ENCODE measurements around the gene MFAP3L.
A peak's percentile ranks its signal among the peaks of the same experiment; 100 is the strongest.

MFAP3L gene

DNA sequence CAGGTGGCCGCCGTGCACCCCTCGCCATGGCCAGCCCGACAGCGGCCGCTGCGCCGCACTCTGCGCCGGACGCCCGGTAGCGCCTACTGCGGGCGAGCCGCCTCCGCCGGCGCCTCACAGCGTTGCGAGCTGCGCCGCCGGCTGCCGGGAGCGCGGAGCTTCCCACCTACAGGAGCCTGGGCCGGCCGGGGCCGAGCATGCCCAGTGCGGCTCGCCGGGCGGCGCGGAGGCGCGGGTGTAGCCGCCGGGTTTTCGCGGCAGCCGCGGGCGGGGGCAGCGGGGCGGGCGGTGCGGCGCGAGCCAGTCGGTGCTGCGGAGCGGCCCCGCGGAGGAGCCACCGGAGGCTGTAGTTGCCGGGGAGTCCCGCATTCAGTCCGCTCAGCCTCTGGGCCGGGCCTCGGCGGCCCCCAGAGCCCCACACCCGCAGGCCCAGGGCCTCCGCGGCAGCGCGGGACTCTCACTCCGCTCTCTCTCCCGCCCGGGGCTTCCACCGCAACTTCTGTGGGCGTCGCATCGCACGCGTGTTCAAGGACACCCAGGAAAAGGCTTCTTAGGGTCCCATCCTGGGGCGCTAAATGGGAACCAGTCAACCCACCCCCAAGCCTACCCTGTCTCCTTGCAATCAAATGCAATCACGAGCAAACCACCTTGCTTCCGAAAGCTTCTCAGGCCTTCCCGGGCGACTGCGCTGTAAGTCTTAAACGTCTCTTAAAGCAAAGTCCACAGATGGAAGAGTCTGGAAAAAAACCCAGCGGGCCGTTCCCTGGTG is at the start of gene MFAP3L:
Gene MFAP3L (minus strand): TSS at position 143 of the 769 bp plus-strand sequence. CDS start 20,518 bp downstream, outside the sequence.
- peak within 1 kb of the TSS; percentile 87 to 96 (median 95) for H3K27ac Mint-ChIP-seq
- no peaks in the 10 kb centered on the region for H3K4me1 Mint-ChIP-seq
- no peaks in the 10 kb centered on the region for H3K36me3 Mint-ChIP-seq (ENCODE audit: low read depth)
- H3K27me3 Mint-ChIP-seq (ENCODE audit: low read depth) = peaks cover 78% of the 10 kb centered on the region
- peak within 1 kb of the TSS; percentile 92 to 97 (median 95) for H3K4me3 Mint-ChIP-seq
- H3K9me3 Mint-ChIP-seq = no peaks in the 10 kb centered on the region
- TF ChIP-seq, protein P1, sequence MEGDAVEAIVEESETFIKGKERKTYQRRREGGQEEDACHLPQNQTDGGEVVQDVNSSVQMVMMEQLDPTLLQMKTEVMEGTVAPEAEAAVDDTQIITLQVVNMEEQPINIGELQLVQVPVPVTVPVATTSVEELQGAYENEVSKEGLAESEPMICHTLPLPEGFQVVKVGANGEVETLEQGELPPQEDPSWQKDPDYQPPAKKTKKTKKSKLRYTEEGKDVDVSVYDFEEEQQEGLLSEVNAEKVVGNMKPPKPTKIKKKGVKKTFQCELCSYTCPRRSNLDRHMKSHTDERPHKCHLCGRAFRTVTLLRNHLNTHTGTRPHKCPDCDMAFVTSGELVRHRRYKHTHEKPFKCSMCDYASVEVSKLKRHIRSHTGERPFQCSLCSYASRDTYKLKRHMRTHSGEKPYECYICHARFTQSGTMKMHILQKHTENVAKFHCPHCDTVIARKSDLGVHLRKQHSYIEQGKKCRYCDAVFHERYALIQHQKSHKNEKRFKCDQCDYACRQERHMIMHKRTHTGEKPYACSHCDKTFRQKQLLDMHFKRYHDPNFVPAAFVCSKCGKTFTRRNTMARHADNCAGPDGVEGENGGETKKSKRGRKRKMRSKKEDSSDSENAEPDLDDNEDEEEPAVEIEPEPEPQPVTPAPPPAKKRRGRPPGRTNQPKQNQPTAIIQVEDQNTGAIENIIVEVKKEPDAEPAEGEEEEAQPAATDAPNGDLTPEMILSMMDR (IDR thresholded peaks at IDR 0.05; ENCODE audit: unreplicated experiment in 3 of 3) = peak in 1 of 3 experiments; percentile 15

DNA sequence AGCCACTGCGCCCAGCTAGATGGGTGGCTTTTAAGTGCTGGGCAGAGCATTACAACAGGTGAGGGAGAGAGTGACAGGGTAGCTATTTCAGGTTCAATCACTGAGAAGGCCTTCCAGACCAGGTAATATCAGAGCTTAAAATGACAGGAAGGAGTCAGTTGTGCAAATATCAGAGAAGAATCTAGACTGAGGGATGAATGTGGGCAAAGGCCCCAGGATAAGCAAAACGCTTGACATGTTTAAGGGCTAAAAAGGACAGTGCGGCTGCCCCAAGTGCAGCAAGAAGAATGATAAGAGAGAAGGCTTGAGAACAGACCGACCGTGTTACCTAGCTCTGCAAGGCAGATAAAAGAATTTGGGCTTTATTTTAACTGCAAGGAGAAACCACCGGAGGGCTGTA is 45.0 kb upstream of the MFAP3L start:
- H3K27me3 Mint-ChIP-seq (ENCODE audit: low read depth) = no peaks in the 10 kb centered on the region
- no peaks in the 10 kb centered on the region for H3K9me3 Mint-ChIP-seq
- peaks cover 58% of the 10 kb centered on the region for H3K36me3 Mint-ChIP-seq (ENCODE audit: low read depth)
- no peak overlapping the region for H3K27ac Mint-ChIP-seq
- TF ChIP-seq, protein P1 (IDR thresholded peaks at IDR 0.05; ENCODE audit: unreplicated experiment in 3 of 3) = no peak
- H3K4me1 Mint-ChIP-seq = no peaks in the 10 kb centered on the region
- no peak overlapping the region for H3K4me3 Mint-ChIP-seq

DNA sequence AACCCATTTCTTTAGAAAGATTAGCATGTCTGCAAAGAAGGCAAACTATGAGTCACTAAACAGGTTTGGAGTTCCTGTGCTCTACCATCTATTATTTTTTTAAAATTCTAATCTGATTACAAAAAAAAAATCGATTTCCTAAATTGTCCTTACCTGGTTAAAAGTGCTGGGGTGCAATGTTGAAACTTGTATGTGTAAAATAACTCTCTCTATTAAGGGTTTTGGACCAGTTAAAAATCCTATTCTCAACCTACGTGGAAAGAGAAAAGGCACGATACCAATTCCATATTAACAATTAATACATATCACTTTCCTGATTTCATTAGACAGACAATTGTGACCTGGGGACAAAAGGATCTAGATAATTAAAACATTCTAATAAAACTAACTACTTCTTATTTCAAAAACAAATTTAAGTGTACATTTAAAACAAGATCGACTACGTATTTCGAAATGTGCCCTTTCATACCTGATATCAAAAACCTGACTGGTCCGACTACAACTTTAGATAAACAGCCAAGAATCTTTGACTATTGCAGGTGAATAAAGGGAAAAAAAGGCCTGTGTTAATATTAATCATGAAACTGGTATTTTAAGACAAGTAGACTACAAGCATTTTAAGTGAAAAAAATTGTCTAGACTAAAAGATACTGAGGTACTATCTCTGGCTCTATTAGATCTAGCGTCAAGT is 42.4 kb upstream of the MFAP3L start:
- Mint-ChIP-seq H3K4me3 (no peak overlapping the region), H3K27ac (no peak overlapping the region), H3K36me3 (ENCODE audit: low read depth) (peaks cover 44% of the 10 kb centered on the region), H3K4me1 (no peaks in the 10 kb centered on the region), H3K27me3 (ENCODE audit: low read depth) (no peaks in the 10 kb centered on the region), H3K9me3 (no peaks in the 10 kb centered on the region)
- TF ChIP-seq, protein P1 (IDR thresholded peaks at IDR 0.05; ENCODE audit: unreplicated experiment in 3 of 3) = no peak

DNA sequence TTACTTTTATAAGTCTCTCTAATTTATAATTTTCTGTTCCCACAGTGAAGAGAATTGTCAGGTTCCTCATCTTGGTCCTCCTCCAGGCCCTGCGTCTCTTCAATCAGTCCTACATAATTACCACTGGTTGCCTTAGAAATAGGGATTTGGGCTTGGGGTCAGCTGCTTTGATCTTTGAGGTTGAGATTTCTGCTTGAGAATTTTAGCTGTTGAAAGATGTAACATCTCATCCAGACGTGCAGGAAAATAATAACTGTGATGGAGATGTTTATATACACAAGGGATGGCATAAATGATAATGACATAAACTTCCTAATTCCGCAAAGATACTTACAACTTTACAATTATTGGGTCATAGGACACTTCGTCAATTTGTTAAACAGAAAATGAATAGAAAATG is 33.2 kb upstream of the MFAP3L start:
- no peaks in the 10 kb centered on the region for H3K27me3 Mint-ChIP-seq (ENCODE audit: low read depth)
- H3K27ac Mint-ChIP-seq = no peak overlapping the region
- no peaks in the 10 kb centered on the region for H3K4me1 Mint-ChIP-seq
- TF ChIP-seq, protein P1 (IDR thresholded peaks at IDR 0.05; ENCODE audit: unreplicated experiment in 3 of 3) = no peak
- peaks cover 54% of the 10 kb centered on the region for H3K36me3 Mint-ChIP-seq (ENCODE audit: low read depth)
- H3K4me3 Mint-ChIP-seq = no peak overlapping the region
- no peaks in the 10 kb centered on the region for H3K9me3 Mint-ChIP-seq

DNA sequence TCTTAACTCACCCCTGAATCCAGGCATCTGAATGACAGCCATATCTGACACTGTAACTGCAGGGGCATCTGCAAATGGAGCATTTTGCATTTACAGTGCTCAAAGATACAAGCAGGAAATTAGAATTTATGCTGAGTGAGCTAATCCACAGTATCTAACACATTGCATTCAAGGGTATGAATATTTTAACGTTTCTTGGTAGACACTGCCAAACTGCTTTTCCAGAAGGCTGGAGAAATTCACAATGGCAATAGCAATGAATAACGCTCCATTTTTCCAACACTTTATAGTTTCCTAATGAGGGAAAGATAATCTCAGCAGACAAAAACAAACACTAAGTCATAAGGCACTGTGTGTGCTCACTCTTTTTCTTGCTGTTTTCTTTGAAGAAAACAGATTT is 32.6 kb upstream of the MFAP3L start:
- H3K27ac Mint-ChIP-seq = no peak overlapping the region
- no peaks in the 10 kb centered on the region for H3K9me3 Mint-ChIP-seq
- H3K4me3 Mint-ChIP-seq = no peak overlapping the region
- TF ChIP-seq, protein P1 (IDR thresholded peaks at IDR 0.05; ENCODE audit: unreplicated experiment in 3 of 3) = no peak
- peaks cover 54% of the 10 kb centered on the region for H3K36me3 Mint-ChIP-seq (ENCODE audit: low read depth)
- H3K27me3 Mint-ChIP-seq (ENCODE audit: low read depth) = no peaks in the 10 kb centered on the region
- H3K4me1 Mint-ChIP-seq = no peaks in the 10 kb centered on the region
